Psoas muscle (tissue), 8 donors: Measurements from ENCODE around the gene ZBTB49. TPM values are rescaled to one million over a fixed set of nuclear protein-coding genes. Genes with fewer than 3 reads are reported as not detected.

ENCODE experiments used
- ATAC-seq, 4 donors: fragments of 200-7000 bp; cut with Tn5 transposase; one replicate each; pipeline ENCODE4 v1.9.1; 2020; ENCODE audit warnings: moderate library complexity in 3 of 4, mild to moderate bottlenecking in 2 of 4
- DNase-seq, 2 donors: peaks; one replicate each; pipeline ENCODE4 v3.0.0-alpha.2; 2020
- H3K27ac ChIP-seq: fragments of 200-600 bp; one replicate; pipeline ENCODE4 v1.8.0; 2022
- H3K27me3 ChIP-seq, 3 donors: fragments of 200-600 bp in 1 of 3; one replicate each; pipeline versions ENCODE4 v1.6.1 to v1.8.0; 2013 to 2022; ENCODE audit warnings: low read length in 2 of 3, mild to moderate bottlenecking in 2 of 3, moderate library complexity in 1 of 3; ENCODE audit not compliant: insufficient read depth in 3 of 3
- H3K36me3 ChIP-seq, 2 donors: fragments of 200-600 bp in 1 of 2; one replicate each; pipeline versions ENCODE4 v1.6.1 to v1.8.0; 2013 to 2022; ENCODE audit warnings: low read depth in 1 of 2, mild to moderate bottlenecking in 1 of 2, moderate library complexity in 1 of 2; ENCODE audit not compliant: insufficient read depth in 1 of 2
- H3K4me1 ChIP-seq: fragments of 200-600 bp; one replicate; pipeline ENCODE4 v1.8.0; 2022
- H3K4me3 ChIP-seq: fragments of 200-600 bp; one replicate; pipeline ENCODE4 v1.8.0; 2022; ENCODE audit warnings: mild to moderate bottlenecking
- H3K9me3 ChIP-seq: fragments of 200-600 bp; one replicate; pipeline ENCODE4 v1.8.0; 2022
- WGBS, 3 donors: extraction: QIAGEN DNeasy Blood & Tissue Kit; methylation state at CpG; one replicate each; pipeline versions ENCODE4 v1.1.6 to v1.1.7; 2013; 5-methylcytosine and 5-hydroxymethylcytosine counted together
- intact Hi-C, 2 donors: fragments of 100-400 bp; cut with DNase I; formaldehyde crosslinking; loops; one replicate each; pipeline versions ENCODE4 v1.11.0 to v1.14.2; 2022
- polyA plus RNA-seq, 3 donors: library from polyadenylated mRNA; stranded (reverse); fragments of 200-250 nt; gene quantifications; one replicate each; pipeline ENCODE4 v1.2.3, GENCODE V29; 2013
- total RNA-seq, 4 donors: library from RNA; stranded (reverse); fragmentation: NEBNext Ultra II Directional in 2 of 4; extraction: Animal tissue kit (Norgen Biotek cat#: 25700) in 2 of 4; gene quantifications; one replicate each; pipeline versions ENCODE4 v1.2.1 to v1.2.4, GENCODE V29; 2021 to 2023
- TF ChIP-seq, protein P1 (sequence below): fragments of 200-600 bp; IDR thresholded peaks from one replicate; pipeline ENCODE4 v1.8.0; 2022; ENCODE audit warnings: antibody characterized with exemption
- donor health status: healthy with polysubstance abuse.
- donor health status: DM: no; HTN: no; CAD: no; lungs with moderate emphysema.
- donor health status: Bipolar disorder and iron deficiency.
- donor health status: healthy.
- donor health status: DM: yes; HTN: yes; CAD: no.
- donor health status: DM: no; HTN: no; CAD: no.
- donor health status: DM: no; HTN: no; CAD: no.
- donor health status: DM: yes; HTN: yes; CAD: no.

Gene ZBTB49
- total and polyA plus RNA-seq, 7 donors = 2.5 to 7.0 (median 4.2) TPM

DNA sequence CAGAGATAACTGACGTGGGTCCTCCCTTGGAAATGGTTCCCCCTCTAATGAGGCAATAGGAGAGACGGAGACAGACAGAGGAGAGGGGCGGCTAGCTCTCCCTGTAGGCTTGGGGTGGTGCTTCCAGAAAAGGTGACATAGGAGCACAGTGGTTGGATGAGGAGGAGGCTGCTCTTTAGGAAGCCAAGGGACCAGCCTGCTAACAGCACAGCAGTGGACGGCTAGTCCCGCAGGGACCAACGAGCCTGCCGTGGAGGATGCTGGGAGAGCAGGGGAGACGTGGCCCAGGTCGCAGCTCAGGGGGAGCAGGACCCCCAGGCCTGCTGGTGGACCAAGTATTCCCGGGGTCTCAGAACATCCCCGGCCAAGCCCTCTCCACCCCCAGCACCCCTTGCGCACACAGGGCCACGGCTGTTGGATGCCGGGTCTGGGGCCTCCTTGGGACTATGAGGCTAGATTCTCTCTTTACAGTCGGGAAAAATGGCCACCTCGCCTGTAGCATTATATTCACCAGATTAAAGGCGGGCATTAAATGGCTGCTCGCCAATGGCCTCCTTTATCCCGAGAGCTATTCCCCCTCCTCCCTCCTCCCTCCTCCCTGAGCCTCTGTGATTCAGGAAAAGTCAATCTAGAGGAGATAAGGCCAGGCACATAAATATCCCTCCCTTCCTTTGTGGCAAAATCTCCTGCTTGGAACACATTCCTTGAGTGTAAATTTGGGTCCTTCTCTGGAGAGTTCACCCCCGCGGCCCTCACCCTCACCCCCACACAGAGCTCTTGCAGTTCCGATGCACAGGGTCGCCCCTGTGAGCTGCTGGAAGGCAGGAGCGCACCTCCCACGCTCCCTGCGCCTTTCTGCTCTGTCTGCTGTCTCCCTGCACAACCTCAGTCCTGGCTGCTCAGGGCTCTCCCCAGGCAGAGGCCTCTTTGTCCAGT lies 66.3 kb downstream of the ZBTB49 start:
- peaks cover 0 to 42% (median 2%) of the 10 kb centered on the region in 3 donors for H3K27me3 ChIP-seq
- H3K9me3 ChIP-seq = no peaks in the 10 kb centered on the region
- H3K27ac ChIP-seq = no peak overlapping the region
- 60 to 68% (median 67%) methylated on average over 21 to 26 of the region's 26 CpGs for WGBS, 3 donors
- no peaks in the 10 kb centered on the region for H3K4me1 ChIP-seq
- intact Hi-C loops = no loop called here
- no peak overlapping the region for H3K4me3 ChIP-seq
- TF ChIP-seq, protein P1, sequence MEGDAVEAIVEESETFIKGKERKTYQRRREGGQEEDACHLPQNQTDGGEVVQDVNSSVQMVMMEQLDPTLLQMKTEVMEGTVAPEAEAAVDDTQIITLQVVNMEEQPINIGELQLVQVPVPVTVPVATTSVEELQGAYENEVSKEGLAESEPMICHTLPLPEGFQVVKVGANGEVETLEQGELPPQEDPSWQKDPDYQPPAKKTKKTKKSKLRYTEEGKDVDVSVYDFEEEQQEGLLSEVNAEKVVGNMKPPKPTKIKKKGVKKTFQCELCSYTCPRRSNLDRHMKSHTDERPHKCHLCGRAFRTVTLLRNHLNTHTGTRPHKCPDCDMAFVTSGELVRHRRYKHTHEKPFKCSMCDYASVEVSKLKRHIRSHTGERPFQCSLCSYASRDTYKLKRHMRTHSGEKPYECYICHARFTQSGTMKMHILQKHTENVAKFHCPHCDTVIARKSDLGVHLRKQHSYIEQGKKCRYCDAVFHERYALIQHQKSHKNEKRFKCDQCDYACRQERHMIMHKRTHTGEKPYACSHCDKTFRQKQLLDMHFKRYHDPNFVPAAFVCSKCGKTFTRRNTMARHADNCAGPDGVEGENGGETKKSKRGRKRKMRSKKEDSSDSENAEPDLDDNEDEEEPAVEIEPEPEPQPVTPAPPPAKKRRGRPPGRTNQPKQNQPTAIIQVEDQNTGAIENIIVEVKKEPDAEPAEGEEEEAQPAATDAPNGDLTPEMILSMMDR = no peak
- H3K36me3 ChIP-seq = no peaks in the 10 kb centered on the region
- ATAC-seq (no peak), DNase-seq (no peak)

DNA sequence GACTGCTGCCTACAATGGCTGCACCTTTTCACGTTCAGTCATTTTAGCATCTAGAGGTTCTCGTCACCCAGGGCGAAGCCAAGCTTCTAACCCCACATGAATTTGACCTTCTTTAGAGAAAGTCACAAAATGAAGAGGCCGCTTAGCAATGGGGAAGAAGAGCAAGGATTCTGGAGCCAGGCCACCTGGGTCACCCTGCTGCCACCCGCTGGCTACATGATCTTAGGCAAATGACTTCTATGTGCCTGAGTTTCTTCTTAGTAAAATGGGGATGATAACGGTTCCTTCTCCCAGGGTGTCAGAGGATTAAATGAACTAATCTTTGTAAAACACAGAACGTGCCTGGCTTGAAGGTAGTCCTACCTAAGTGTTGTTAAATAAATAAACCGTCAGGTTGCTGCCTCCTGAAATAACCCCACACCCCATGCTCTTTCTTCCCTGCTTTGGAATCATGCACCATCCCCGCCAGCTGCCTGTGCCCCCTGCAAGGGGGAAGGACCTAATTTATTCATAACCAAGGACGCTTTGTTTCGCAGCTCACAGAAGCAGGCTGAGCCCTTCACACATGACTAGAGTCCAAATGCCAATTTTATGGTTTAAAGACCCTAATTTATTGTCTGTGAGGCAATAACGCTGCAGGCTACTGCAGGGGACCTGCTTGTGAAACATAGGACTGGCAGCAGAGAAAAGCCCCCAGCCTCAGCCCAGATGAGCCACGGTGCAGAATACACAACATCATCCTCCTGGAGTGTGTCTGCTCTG lies 68.2 kb downstream of the ZBTB49 start:
- intact Hi-C loops = no loop called here
- no peak for DNase-seq
- TF ChIP-seq, protein P1 = no peak
- WGBS, 3 donors = 30 to 40% (median 31%) methylated on average over 13 of the region's 13 CpGs
- H3K27ac ChIP-seq = no peak overlapping the region
- no peak for ATAC-seq
- peaks cover 0 to 48% (median 2%) of the 10 kb centered on the region in 3 donors for H3K27me3 ChIP-seq
- no peaks in the 10 kb centered on the region for H3K36me3 ChIP-seq
- no peaks in the 10 kb centered on the region for H3K4me1 ChIP-seq
- no peaks in the 10 kb centered on the region for H3K9me3 ChIP-seq
- H3K4me3 ChIP-seq = no peak overlapping the region

DNA sequence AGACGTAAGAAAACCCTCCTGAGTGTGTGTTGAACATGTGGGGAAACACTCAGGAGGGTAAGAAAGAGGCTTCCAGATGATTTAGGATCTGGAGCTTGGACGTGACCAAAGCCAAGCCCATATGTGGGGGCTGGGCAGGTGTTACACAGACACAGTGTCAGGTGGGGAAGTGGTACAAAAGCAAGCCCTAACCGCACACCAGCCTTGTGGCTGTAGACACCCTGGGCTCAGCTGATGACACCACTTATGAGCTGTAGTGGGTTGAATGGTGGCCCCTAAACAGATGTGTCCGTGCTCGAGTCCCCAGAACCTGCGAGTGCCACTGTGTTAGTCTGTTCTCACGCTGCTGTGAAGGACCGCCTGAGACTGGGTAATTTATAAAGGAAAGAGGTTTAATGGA lies 71.8 kb downstream of the ZBTB49 start:
- WGBS, 3 donors = 72 to 81% (median 75%) methylated on average over 8 of the region's 8 CpGs

DNA sequence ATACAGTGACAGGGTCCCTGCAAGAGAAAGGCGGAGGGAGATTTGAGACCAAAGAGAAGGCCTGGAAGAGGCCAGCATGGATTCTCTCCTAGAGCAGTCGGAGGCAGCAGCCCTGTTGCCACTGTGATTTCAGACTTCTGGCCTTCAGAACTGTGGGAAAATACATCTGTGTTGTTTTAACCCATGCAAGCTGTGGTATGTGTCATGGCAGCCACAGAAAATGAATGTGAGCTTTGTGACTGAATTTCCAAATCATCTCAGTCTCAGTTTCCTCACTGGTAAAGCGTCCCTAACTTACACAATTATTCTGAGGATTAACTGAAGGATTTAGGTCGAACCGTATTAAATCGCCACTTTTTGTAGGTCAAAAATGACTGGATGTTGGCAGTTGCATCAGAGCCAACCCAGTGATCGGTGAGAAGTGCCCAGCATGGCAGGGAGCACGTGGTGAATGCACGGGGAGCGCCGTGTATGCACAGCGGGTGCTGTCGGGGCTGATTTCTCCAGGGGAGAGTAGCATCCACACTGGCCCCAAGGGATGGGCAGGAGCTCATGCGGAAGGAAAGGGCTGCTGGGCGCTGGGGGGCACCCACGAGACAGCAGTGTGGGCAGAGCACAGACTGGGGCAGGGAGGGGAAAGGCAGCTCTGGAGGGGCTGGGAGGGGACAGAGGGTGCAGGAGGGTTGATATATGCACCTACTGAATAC lies 73.1 kb downstream of the ZBTB49 start:
- no peak for DNase-seq
- Histone ChIP-seq H3K27me3 (peaks cover 0 to 34% (median 8%) of the 10 kb centered on the region in 3 donors), H3K36me3 (no peaks in the 10 kb centered on the region), H3K27ac (no peak overlapping the region), H3K4me1 (no peaks in the 10 kb centered on the region), H3K9me3 (no peaks in the 10 kb centered on the region), H3K4me3 (no peak overlapping the region)
- WGBS, 3 donors = 32 to 47% (median 35%) methylated on average over 16 of the region's 16 CpGs
- TF ChIP-seq, protein P1 = no peak
- intact Hi-C loops = no loop called here
- ATAC-seq = no peak

More for the DNA sequence above, 71.8 kb downstream of the ZBTB49 start:
- Histone ChIP-seq H3K36me3 (no peaks in the 10 kb centered on the region), H3K27ac (no peak overlapping the region), H3K27me3 (peaks cover 0 to 42% (median 9%) of the 10 kb centered on the region in 3 donors), H3K4me1 (no peaks in the 10 kb centered on the region), H3K9me3 (no peaks in the 10 kb centered on the region), H3K4me3 (no peak overlapping the region)
- TF ChIP-seq, protein P1 = no peak
- no peak for DNase-seq
- intact Hi-C loops = no loop called here
- no peak for ATAC-seq
